ENCODE measurements around the gene SYT14. TPM values are rescaled to one million over a fixed set of nuclear protein-coding genes. Genes with fewer than 3 reads are reported as not detected.
"Not testable (repeated sequence)": the region's sequence is repeated elsewhere in the genome, so short reads cannot be mapped to it uniquely, and the experiment has no call there.

Gene SYT14
- 0.07 TPM for total RNA-seq (2021; ENCODE audit: unreplicated experiment)
- polyA plus RNA-seq (2012) = not detected in 2 replicates
- Bru-seq, nascent RNA = percentile 4 among the genes with signal in this experiment
- percentile 3 among the genes with signal in this experiment for BruChase-seq, experiment 1, labeled RNA remaining after a 6-hour chase
- BruChase-seq, experiment 2, labeled RNA remaining after a 2-hour chase = percentile 2 among the genes with signal in this experiment
- long read RNA-seq = 0 reads

DNA sequence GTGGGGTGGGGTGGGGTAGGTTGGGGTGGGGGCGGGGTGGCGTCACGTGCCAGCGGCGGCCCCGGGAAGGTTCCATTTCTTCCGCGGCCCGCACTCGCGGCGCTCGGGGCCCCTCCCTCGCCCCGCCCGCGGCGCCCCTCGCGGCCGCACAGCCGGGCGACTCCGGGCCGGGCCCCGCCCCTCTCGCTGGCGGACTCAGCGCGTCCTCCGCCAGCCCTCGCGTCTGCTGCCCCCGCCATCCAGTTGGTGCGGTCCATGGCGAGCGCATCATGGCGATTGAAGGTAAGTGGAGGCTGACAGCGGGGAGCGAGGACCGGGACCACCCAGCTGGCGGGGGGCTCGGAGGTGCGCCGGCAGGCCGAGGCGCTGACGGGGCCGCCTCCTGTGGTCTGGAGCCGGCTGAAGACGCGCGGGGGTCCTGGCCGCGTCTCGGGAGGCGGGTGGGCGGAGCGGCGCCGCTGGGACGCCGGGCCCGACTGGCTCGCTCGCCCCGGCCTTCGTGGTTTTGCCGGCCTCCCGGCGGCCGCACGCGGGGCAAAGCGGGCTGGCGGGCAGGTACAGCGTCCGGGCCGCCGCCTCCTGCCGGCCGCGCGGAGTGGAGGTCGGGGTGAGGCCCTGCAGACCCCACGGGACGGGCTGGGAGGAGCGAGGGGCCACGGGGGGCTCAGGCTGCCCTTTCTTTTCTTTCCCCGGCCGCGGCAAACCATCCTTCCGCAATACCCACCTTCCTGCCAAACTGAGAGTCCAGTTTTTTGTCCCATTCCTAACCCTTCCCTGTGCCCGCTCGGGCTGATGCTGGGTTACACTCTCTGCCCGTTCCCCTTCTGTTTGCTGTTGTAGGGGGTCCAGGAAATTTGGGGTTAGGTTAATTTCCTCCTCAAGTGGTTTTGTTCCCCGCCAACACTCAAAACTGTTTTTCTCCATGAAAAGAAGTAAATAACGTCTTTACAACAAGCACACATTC lies at the start of gene SYT14:
TSS of gene SYT14 (plus strand) at position 222 of the 964 bp plus-strand sequence. CDS start at position 270, 48 bp downstream.
- Histone ChIP-seq H3K9me3 (ENCODE audit: control insufficient read depth in 1 of 2, insufficient read depth in 1 of 2, low read depth in 1 of 2, low read length in 2 of 2) (no peaks in the 10 kb centered on the region), H3K9ac (ENCODE audit: low read length) (no peak within 1 kb of the TSS), H3K79me2 (ENCODE audit: insufficient read depth, low read length) (no peaks in the 10 kb centered on the region), H3K36me3 (ENCODE audit: control insufficient read depth in 1 of 2, insufficient read depth in 2 of 2, low read length in 2 of 2) (no peaks in the 10 kb centered on the region), H3K4me3 (replicated peaks in 1 of 2; ENCODE audit: low read depth in 1 of 2, low read length in 2 of 2) (no peak within 1 kb of the TSS), H2AFZ (ENCODE audit: low read depth, low read length, poor library complexity, severe bottlenecking) (no peak within 1 kb of the TSS), H3K4me1 (ENCODE audit: control insufficient read depth in 1 of 2, insufficient read depth in 2 of 2, low read length in 2 of 2) (no peaks in the 10 kb centered on the region), H3K4me2 (ENCODE audit: low read length) (no peak within 1 kb of the TSS), H3K9me2 (ENCODE audit: insufficient read depth) (no peaks in the 10 kb centered on the region), H3K27me3 (ENCODE audit: insufficient read depth, low read length) (peaks cover 52% of the 10 kb centered on the region), H3K27ac (ENCODE audit: low read depth, low read length) (no peak within 1 kb of the TSS), H4K20me1 (ENCODE audit: insufficient read depth) (no peaks in the 10 kb centered on the region)
- TF ChIP-seq EZH2phosphoT487 (IDR thresholded peaks at IDR 0.05; ENCODE audit: borderline replicate concordance) (no peak), ELF1 (IDR thresholded peaks at IDR 0.05; ENCODE audit: borderline replicate concordance, low read depth) (no peak), EGR1 (IDR thresholded peaks at IDR 0.05; ENCODE audit: low read depth) (no peak), RAD21 (IDR thresholded peaks at IDR 0.05; ENCODE audit: low read depth) (no peak), POLR2AphosphoS5 (IDR thresholded peaks at IDR 0.05; ENCODE audit: low read depth, low read length) (no peak)
- TF ChIP-seq, protein P1, sequence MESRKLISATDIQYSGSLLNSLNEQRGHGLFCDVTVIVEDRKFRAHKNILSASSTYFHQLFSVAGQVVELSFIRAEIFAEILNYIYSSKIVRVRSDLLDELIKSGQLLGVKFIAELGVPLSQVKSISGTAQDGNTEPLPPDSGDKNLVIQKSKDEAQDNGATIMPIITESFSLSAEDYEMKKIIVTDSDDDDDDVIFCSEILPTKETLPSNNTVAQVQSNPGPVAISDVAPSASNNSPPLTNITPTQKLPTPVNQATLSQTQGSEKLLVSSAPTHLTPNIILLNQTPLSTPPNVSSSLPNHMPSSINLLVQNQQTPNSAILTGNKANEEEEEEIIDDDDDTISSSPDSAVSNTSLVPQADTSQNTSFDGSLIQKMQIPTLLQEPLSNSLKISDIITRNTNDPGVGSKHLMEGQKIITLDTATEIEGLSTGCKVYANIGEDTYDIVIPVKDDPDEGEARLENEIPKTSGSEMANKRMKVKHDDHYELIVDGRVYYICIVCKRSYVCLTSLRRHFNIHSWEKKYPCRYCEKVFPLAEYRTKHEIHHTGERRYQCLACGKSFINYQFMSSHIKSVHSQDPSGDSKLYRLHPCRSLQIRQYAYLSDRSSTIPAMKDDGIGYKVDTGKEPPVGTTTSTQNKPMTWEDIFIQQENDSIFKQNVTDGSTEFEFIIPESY (IDR thresholded peaks at IDR 0.05; ENCODE audit: extremely low read depth, insufficient replicate concordance, low read length) = no peak
- TF ChIP-seq, protein P2, sequence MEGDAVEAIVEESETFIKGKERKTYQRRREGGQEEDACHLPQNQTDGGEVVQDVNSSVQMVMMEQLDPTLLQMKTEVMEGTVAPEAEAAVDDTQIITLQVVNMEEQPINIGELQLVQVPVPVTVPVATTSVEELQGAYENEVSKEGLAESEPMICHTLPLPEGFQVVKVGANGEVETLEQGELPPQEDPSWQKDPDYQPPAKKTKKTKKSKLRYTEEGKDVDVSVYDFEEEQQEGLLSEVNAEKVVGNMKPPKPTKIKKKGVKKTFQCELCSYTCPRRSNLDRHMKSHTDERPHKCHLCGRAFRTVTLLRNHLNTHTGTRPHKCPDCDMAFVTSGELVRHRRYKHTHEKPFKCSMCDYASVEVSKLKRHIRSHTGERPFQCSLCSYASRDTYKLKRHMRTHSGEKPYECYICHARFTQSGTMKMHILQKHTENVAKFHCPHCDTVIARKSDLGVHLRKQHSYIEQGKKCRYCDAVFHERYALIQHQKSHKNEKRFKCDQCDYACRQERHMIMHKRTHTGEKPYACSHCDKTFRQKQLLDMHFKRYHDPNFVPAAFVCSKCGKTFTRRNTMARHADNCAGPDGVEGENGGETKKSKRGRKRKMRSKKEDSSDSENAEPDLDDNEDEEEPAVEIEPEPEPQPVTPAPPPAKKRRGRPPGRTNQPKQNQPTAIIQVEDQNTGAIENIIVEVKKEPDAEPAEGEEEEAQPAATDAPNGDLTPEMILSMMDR (IDR thresholded peaks at IDR 0.05 in 2 of 3, conservative IDR thresholded peaks at IDR 0.05 in 1 of 3; ENCODE audit: borderline replicate concordance in 1 of 3, insufficient read depth in 1 of 3, low read depth in 2 of 3, low read length in 2 of 3) = no peak
- DNase-seq (ENCODE audit: low read depth, low spot score) (no peak), ATAC-seq (no peak)
- POLR2A ChIA-PET = no interaction called here
- no TSS peak for BruUV-seq (replicated peaks)
- CTCF ChIA-PET = no interaction called here
- RAD21 ChIA-PET (ENCODE audit: low non-redundant PET in 1 of 2, low total read pairs in 2 of 2, uncharacterized antibody in 2 of 2, unreplicated experiment in 2 of 2) = no interaction called here
- intact Hi-C loops (cut with micrococcal nuclease) = no loop called here

DNA sequence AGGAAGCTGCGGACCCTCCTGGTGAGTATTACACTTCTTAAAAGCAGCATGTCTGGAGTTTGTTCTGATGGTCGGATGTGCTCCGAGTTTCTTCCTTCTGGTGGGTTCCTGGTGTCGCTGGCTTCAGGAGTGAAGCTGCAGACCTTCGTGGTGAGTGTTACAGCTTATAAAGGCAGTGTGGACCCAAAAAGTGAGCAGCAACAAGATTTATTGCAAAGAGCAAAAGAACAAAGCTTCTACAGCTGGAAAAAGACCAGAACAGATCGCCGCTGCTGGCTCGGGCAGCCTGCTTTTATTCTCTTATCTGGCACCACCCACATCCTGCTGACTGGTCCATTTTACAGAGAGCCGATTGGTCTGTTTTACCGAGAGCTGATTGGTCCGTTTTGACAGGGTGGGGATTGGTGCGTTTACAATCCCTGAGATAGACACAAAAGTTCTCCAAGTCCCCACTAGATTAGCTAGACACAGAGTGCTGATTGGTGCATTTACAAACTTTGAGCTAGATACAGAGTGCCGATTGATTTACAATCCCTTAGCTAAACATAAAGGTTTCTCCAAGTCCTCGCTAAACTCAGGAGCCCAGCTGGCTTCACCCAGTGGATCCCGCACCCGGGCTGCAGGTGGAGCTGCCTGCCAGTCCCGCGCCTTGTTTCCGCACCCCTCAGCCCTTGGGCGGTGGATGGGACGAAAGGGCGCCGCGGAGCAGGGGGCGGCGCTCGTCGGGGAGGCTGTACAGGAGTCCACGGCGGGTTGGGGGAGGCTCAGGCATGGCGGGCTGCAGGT lies 49.5 kb upstream of the SYT14 start:
- H3K9me2 ChIP-seq (ENCODE audit: insufficient read depth); H3K27me3 ChIP-seq (ENCODE audit: insufficient read depth, low read length); H3K27ac ChIP-seq (ENCODE audit: low read depth, low read length); H4K20me1 ChIP-seq (ENCODE audit: insufficient read depth); intact Hi-C loops (cut with micrococcal nuclease); H2AFZ ChIP-seq (ENCODE audit: low read depth, low read length, poor library complexity, severe bottlenecking); ATAC-seq; H3K79me2 ChIP-seq (ENCODE audit: insufficient read depth, low read length); H3K4me3 ChIP-seq (replicated peaks in 1 of 2; ENCODE audit: low read depth in 1 of 2, low read length in 2 of 2); H3K4me2 ChIP-seq (ENCODE audit: low read length); H3K36me3 ChIP-seq (ENCODE audit: control insufficient read depth in 1 of 2, insufficient read depth in 2 of 2, low read length in 2 of 2); RAD21 ChIA-PET (ENCODE audit: low non-redundant PET in 1 of 2, low total read pairs in 2 of 2, uncharacterized antibody in 2 of 2, unreplicated experiment in 2 of 2); DNase-seq (ENCODE audit: low read depth, low spot score); POLR2A ChIA-PET; BruUV-seq (replicated peaks); H3K9ac ChIP-seq (ENCODE audit: low read length); H3K9me3 ChIP-seq (ENCODE audit: control insufficient read depth in 1 of 2, insufficient read depth in 1 of 2, low read depth in 1 of 2, low read length in 2 of 2): not testable (repeated sequence)
- CTCF ChIA-PET = interaction anchor here (1.5 kb wide), 1 partner anchor 12 kb away, joined by 3 read pairs; no protein-coding TSS in a partner anchor
- peaks cover 7 to 16% of the 10 kb centered on the region in 2 experiments for H3K4me1 ChIP-seq (ENCODE audit: control insufficient read depth in 1 of 2, insufficient read depth in 2 of 2, low read length in 2 of 2)

Measured in HCT116 (cell line).